Activated CD8-positive, alpha-beta memory T cell treated with anti-CD3 and anti-CD28 coated beads for 4 hours (primary cell): ENCODE data around the gene BORCS8.
"Not testable (repeated sequence)": the region's sequence is repeated elsewhere in the genome, so short reads cannot be mapped to it uniquely, and the experiment has no call there.

ENCODE experiments used
- DNase-seq, 2 donors: peaks; one replicate each; pipeline ENCODE4 v3.0.0-alpha.2; 2020; ENCODE audit warnings: low read depth in 2 of 2

BORCS8 gene

GRCh38 chr19:19181488-19181998 lies 10.4 kb downstream of the BORCS8 start:
- no peak for DNase-seq

DNA sequence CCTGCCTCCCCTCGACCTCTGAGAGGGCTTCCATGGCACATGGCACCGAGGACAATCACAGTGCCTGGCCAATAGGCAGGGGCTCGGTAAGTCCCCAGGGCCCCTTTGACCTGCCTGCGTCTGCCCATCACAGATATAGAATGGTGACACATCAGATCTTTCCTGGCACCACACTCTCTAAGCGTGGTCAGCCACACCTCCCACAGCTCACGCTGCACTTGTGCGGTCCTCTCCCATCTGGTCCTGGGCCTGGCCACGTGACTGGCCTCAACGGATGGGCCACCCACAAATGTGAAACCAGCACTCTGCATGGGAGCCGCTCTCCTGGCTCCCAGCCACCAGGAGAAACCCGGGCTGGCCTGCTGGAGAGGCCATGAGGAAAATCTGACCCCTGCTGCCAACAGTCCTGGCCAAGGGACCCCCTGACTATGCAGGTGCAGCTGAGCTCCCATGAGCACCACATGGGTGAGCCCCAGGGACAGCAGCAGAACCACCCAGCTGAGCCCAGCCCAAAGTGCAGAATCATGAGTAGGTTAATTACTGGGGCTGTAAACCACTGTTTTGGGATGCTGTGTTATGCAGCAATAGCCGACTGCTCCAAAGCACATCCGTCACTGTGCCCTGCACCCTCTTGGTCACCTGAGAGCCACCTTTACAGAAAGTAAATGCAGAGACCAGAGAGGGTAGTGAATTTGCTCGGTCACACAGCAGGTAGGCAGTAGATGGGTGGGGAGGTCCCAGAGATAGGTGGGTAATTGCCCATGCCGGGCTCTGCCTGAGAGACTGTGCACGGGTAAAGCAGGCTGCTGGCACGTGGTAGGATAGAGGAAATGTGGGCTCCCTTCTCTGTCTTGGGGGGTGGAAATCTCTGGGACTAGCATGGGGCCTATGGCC lies 12.2 kb downstream of the BORCS8 start:
- DNase-seq = no peak

GRCh38 chr19:19176950-19177349 lies 15.0 kb downstream of the BORCS8 start:
- no peak for DNase-seq

DNA sequence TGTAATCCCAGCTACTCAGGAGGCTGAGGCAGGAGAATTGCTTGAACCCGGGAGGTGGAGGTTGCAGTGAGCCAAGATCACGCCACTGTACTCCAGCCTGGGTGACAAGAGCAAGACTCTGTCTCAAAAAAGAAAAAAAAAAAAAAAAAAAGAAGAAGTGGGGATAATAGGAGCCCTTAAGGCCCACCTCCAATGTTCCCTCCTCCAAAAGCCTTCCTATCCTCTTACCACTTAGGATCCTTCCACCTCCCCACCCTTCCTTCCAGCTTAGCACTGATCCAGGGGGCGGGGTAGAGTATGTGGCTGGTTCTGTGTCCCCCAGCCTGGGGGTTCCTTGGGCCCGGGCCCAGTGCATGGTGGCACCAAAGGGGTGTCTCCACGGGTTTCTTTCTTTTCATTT lies 18.7 kb downstream of the BORCS8 start:
- not testable (repeated sequence) for DNase-seq

DNA sequence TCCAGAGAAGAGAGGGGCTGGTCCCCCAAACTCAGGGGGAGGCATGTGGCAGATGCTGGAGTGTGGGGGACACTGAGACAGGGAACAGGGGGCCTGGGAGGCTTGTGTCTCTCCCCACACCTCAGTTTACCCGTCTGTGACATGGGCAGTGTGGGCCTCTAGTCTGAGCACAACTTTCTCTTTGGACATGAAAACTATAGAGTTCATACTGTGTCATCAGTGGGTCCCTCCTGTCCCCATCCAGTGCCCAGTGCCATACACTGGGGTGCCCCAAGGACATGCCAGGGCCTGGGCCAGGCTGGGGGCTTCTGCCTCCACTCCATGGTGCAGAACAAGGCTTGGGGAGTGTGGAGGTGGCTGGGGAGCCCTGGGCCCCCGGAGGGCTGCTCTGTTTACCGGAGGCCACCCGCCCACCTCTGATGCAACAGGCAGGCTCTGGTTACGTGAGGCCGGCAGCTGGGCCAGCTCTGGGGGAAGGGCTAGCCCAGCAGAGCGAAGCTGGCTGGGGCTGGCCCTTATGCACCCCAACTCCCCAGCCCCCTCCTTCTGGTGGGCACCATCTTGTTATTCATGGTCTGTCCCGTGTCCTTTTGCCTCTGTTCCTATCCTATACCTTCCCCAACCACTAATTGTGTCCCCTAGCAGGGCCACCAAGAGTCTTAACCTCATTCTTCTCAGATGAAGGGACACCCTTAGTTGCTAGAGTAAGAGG lies 20.0 kb downstream of the BORCS8 start:
- DNase-seq = no peak

DNA sequence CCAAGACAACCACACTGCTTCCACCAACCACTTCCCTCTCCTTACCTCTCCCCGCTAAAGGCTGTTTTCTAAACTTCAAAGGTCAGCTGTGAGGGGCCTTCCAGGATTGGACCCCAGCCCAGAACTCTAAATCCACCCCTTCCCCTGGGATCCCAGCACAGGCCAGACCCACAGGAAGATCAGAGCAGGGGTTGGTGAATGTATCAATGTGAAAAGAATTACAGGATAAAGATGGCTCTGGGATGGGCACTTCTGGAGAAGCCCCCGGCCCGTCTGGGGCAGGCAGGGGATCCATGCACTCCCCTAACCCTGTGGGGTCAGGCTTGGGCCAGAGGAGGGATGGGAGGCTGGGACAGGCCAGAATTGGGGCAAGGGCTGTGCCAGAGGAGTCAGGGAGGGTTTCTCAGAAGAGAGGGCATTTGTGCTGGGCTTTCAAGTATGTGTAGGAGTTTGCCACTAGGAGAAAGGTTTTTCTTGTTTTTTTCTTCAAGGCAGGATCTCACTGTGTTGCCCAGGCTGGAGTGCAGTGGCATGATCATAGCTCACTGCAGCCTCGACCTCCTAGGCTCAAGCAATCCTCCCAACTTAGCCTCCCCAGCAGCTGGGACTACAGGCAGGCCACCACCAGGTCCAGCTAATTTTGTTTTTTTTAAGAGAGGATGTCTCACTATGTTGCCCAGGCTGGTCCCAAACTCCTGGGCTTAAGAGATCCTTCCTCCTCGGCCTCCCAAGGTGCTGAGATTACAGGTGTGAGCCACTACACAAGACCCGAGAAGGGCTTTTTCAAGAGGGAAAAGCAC lies 20.9 kb downstream of the BORCS8 start:
- DNase-seq = no peak

- DNase-seq = peak; percentile 39 to 46
These were observed 21.7 kb downstream of the BORCS8 start, which contains the start of gene MEF2B for GRCh38 chr19:19170053-19170872. Gene MEF2B (minus strand): TSS chr19:19170263. CDS start chr19:19150735, 19,528 bp downstream.

DNA sequence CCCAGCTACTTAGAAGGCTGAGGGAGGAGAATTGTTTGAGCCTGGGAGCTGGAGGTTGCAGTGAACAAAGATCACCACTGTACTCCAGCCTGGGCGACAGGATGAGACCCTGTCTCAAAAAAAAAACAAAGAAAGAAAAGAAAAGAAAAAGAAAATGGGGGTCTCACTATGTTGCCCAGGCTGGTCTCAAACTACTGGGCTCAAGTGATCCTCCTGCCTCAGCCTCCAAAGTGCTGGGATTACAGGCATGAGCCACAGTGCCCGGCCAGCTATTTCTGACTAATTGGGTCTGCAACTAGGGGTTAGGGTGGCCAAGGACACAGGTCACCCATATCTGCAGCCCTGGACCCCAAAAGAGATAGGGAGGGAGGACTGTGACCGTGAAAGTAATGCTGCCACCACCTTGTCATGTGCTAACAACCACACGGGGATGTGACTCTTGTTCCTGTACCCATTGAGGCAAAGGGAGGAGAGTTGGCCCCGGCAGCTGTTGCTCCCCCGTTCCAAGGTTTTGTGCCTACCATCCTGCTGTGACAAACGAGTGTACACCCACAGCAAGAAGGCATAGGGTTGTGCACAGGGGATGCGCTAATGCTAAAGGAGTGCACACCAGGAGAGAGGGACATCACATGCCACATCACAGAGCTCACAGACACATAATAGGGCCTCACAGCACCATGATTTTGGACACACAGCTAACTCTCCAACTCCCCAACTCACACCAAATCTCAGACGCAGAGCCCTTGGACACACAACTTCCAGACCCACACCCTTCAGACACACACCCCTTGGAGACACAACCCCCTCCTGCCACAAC lies 22.5 kb downstream of the BORCS8 start:
- no peak for DNase-seq

- DNase-seq = no peak
These were observed 24.3 kb downstream of the BORCS8 start for GRCh38 chr19:19167612-19168011.

- DNase-seq = no peak
These were observed 26.6 kb downstream of the BORCS8 start for GRCh38 chr19:19165396-19165795.

GRCh38 chr19:19162495-19162894 lies 29.5 kb downstream of the BORCS8 start:
- no peak for DNase-seq

DNA sequence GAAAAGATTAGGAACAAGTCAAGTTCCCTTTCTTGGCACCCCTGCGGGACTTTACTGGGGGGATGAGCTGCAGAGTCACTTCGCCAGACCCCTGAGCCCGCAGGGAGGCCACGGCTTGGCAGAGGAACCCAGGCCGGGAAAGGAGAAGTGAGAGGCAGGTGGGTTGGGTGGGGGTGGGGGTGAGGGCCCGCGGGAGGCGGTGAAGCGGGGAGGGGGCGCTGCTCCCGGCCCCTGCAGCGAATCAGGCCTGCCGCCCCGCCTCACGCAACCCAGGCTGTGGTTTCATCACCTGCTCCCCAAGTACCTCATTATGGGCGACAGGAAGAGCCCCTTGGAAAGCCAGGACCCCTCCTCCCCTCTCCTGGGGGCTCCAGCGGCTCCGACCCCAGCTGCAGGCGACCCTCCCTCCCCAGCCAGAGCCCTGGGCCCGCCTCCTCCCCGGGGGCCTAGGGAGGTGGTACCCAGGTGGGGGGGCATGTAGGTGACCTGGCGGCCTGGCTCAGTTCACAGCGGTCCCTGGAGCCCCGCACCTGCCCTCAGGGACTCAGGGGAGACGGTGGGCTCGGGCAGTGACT lies 31.4 kb downstream of the BORCS8 start:
- no peak for DNase-seq

DNA sequence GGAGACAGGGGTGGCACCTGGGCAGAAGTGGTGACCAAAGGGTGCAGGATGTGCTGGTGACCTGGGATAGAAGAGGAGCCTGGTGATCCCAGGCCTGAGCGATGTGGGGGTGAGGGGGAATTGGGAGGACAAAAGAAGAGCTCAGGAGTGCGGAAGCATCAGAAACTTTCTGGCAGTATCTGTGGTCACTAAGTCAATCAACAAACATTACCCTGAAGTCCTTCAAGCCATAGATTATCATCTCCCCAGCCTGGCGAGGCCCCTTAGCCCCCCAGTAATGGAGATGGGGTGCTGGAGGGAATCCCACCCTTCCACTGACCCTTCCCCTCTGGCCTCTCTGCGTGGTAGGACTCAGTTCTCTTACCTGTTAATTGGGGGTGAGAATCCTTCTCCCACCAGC lies 32.4 kb downstream of the BORCS8 start:
- no peak for DNase-seq

DNA sequence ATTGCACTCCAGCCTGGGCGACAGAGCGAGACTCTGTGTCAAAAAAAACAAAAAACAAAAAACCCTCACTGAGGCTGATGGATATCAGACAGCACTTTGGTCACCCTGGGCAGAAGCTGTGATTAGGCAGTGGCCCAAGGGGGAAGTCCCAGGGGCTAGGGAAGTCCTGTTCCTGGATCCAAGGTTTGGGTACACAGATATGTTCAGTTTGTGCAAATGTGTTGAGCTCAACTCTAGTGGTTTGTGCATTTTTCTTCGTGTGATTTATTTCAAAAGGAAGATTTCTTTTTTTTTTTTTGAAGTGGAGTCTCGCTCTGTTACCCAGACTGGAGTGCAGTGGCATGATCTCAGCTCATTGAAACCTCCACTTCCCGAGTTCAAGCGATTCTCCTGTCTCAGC lies 34.1 kb downstream of the BORCS8 start:
- no peak for DNase-seq

DNA sequence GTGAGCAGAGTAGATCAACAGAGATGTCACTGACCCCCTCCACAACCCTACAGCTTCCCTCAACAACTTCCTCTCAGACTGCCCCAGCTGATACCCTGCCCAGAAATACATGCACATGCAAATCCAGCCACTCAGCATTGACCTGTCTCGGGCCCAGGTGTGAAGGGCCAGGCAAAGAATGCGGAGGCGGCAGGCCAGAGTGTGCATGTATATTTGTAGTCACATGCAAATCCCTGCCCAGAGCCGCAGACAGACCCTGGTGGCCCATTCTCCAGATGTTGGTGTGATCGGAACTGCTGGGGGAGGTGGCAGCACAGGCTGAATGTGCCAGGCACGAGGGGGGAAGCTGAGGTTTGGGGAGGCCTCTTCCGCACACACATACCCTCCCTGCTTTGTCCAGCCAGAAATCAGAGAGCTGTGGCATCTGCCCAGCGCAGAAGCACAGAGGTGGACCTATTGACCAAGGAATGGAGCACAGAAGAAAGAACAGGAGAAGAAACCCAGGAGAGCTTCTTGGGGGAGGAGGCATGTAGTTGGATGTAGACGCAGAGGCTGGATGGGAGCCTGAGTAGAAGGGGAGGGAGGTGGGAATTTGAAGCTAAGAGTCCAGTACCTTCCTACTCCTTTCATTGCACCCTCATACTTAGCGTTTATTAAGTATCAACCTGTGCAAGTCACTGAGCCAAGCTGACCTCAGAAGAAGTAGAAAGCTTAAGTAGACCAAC lies 36.3 kb downstream of the BORCS8 start:
- no peak for DNase-seq

DNA sequence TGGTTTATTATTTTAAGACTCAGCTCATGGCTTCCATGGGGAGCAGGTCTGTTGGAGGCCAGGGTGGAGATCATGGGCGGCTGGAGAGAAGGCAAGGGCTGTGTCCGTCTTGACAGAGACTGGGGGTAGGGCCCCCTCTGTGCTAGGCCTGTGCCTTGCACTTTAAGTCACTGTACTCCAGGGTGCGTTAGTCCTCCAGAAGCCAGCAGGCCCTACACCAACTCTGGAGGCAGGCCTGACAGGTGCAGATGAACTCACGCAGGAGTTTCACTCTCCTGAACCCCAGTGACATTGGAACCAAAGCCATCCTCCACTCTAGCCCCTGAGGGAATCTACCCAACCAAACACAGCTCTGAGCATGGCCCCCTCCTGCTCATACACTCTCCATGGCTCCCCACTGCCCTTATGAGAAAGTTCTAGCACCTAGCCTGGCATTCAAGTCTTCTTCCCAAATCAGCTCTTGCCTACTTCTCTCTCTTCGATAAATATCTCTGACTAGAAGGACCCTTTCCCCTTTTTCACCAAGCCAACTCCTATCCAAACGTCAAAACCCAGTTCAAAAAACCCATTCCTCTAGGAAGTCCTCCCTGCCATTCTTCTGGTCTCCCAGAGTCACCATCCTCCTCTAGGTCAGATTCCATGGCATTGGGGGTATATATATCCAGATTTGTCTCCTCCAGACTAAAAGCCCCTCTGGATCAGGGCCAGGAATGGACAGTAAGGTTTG lies 37.0 kb downstream of the BORCS8 start:
- DNase-seq = no peak

DNA sequence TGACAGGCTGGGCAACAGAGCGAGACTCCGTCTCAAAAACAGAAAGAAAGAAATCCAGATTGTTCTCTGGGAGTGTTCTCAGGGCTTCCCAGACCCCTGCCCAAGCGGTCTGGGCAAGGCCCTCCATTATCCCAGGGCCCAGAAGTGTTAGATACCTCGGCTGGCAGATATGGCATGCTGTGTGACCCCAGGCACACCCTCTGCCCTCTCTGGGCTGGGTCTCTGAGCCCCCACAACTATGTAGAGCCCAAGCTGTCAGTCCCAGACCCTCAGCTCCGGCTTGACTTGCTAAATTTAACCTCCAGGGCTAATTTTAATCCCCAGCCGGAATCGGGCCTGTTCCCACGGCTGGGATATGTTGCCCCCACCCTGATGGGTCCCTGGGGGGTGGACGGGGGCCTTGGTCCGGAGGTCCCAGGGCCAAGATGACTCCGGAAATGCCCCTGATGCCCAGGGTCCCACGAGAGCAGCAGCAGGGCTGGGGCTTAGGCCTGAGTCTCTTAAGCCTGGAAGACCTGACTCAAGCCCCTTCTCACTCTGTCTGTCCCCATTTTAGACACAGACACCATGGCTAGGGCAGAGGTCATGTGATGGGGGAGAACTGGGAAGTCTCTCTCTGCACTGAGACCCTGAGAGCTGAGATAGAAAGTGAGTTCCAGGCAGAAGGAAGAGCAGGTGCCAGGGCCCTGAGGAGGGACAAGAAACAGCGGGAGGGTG lies 39.1 kb downstream of the BORCS8 start:
- no peak for DNase-seq

DNA sequence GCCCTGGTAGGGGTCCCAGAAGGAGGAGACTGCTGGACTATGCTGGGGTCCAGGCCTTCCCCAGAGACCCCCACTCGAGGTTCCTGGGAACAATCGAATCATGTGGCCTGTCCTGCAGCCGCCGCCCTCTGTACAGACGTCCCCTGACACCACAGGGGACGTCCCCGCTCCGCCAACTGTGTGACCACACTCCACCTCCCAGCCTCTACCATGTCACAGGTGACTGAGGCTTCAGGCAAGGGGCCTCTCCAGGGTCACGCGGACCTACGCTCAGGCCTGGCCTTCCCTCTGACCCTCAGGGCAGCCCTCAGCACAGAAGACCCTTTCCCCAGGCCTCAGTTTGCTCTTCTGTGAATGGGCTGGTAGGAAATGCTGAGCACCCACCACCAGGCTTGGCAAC lies 40.5 kb downstream of the BORCS8 start:
- DNase-seq = no peak
